Kidney capillary endothelial cell (primary cell): Measurements from ENCODE around the gene GMPR.
"Not testable (repeated sequence)": the region's sequence is repeated elsewhere in the genome, so short reads cannot be mapped to it uniquely, and the experiment has no call there.

Experiments used
- DNase-seq: peaks from one replicate; pipeline ENCODE4 v3.0.0-alpha.2; 2018; ENCODE audit warnings: low spot score

GMPR gene

GRCh38 chr6:16248271-16248853 is 10.0 kb downstream of the GMPR start:
- DNase-seq = no peak

- DNase-seq = no peak
Observed at GRCh38 chr6:16249971-16250370, 11.6 kb downstream of the GMPR start.

DNA sequence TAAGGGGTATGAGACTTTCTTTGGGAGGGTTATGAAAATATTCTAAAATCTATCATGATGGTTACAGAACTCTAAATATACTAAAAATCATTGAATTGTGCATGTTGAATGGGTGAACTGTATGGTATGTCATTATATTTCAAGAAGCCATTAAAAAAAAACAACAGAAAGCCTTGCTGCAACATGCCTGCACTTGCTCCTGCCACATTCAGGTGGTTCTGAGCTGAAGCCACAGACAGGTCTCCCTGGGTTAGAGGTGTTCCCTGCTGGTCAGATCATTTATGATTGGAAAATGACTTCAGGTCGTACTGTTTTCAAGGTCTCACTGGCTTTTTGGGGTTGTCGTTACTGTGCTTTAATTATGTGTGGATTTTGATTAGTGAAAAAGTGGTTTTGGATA is 13.3 kb downstream of the GMPR start:
- DNase-seq = no peak

DNA sequence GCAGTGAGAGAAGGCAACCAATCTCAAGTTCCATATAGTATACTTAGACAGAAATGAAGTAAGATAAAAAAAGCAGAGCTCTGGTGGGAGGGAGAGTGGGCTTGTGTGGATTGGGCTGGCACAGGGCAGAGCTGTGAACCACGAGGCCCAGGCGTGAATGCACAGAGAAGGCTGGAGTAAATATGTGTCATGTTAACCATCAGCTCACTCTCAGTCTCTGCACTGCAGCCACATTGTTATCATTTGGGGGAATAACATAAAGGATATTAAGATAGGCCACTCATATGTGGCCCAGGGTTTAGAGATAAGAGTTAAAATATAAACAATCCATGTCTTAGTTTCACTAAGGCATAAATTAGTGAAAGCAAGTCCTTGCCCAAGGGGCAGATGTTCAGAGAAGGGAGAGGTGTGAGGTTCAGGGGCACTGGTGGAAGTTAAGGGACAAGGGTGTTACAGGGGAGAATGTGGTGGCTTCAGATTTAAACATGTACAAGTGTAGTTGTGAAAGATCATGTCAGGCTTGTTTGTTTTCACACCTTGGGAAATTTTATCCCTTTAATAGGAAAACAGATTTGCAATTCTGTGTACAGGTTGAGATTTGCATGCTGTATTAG is 14.4 kb downstream of the GMPR start:
- DNase-seq = no peak

DNA sequence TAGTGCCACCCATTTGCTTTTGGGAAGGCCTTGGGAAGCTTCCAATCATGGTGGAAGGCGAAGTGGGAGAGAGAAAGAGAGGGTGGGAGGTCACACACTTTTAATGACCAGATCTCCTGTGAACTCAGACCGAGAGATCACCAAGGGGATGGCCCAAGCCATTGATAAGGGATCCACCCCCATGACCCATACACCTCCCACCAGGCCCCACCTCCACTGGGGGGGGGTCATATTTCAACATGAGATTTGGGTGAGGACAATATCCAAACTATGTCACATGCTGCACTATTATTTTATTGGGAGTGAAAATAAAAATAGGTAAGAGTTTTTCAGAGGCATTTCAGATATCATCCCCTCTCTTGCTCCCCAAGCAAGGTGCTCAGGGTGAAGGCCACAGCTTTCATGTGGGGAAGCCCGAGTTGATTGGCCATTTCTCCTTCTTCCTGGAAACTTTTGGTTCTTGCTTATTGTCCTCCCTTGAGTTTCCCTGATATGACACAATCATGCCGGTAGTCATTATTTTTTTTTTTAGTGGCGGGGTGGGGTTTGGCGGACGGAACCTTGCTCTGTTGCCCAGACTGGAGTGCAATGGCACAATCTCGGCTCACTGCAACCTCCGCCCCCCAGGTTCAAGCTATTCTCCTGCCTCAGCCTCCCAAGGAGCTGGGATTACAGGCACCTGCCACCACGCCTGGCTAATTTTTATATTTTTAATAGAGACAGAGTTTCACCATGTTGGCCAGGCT is 15.2 kb downstream of the GMPR start:
- DNase-seq = no peak

DNA sequence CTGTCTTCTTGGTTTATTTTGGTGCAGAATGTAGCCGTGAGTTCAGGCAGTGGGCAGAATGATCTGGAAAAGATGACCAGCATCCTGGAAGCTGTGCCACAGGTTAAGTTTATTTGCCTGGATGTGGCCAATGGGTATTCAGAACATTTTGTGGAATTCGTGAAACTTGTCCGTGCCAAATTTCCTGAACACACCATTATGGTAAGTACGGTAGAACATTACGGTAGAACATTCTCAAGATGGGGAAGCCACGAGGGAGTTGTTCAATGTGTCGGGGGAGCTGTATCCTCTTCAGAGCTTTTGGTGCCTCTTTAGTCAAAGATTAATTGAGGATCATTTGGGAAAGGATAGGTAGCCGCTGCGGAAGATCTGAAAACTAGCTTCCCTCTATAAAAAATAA is 16.1 kb downstream of the GMPR start:
- no peak for DNase-seq

- no peak for DNase-seq
Observed at GRCh38 chr6:16256781-16257180, 18.4 kb downstream of the GMPR start.

GRCh38 chr6:16257999-16258708 is 19.8 kb downstream of the GMPR start:
- no peak for DNase-seq

- no peak for DNase-seq
Observed at GRCh38 chr6:16258709-16259075, 20.3 kb downstream of the GMPR start.

GRCh38 chr6:16259604-16260003 is 21.2 kb downstream of the GMPR start:
- DNase-seq = not testable (repeated sequence)

GRCh38 chr6:16260602-16261001 is 22.2 kb downstream of the GMPR start:
- not testable (repeated sequence) for DNase-seq

DNA sequence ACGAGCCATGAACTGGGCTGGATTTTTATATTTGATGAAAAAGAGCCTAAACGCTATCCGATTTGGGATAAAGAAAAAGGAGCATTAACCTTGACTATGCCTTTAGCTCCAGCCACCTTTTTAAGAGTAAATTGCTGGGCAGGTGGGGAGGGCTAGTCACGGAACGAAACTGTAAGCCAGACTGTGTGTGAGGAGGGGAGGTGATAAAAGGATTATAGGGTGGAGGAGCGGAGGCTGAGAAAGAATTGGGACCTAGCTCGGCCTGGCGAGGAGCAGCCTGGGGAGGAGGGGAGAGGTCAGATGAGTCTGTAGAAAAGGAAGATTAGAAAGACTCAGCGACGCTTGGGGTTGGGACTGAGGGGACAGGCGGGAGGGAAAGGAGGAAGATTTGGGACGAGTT is 24.4 kb downstream of the GMPR start:
- not testable (repeated sequence) for DNase-seq

- not testable (repeated sequence) for DNase-seq
Observed at GRCh38 chr6:16263464-16264099, 25.2 kb downstream of the GMPR start.

DNA sequence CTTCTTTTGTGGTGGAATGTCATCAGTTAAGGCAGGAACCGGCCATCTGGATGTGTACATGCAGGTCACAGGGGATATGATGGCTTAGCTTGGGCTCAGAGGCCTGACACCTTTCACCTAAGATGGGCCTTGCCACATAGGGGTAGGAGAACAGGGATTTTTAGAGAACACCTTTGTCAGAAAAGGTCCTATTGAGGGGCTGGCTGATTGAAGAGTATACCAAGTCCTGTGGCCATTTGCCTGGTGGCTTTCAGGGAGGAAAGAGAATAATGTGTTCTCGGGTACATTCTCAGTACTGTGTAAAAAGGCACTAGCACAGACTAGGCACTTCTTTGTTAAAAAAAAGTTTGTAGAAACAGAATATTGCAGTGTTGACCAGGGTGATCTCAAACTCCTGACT is 26.4 kb downstream of the GMPR start:
- no peak for DNase-seq

GRCh38 chr6:16265351-16266341 is 27.3 kb downstream of the GMPR start:
- DNase-seq = no peak

GRCh38 chr6:16267428-16268263 is 29.3 kb downstream of the GMPR start:
- DNase-seq = no peak

GRCh38 chr6:16269442-16270070 is 31.2 kb downstream of the GMPR start:
- DNase-seq = not testable (repeated sequence)

GRCh38 chr6:16270178-16270794 is 31.9 kb downstream of the GMPR start:
- DNase-seq = no peak

DNA sequence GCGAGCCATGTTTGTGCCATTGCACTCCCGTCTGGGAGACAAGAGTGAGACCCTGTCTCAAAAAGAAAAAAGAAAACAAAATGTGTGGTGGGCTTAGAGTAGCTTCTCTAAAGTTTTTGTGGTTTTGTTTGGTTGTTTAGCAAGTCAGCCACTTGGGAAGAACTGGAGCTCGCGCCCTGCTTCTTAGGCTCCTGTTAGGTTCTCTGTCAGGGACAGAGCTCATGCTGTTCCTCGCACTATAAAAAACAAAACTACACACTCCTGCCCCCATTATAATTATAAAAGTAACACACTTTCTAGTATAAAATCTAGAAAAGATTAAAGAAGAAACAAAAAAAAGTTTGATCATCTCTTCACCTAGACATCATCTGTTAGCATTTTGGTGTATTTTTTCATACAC is 33.0 kb downstream of the GMPR start:
- DNase-seq = no peak
